ENCODE measurements around the gene OR1F1. TPM values are rescaled to one million over a fixed set of nuclear protein-coding genes. Genes with fewer than 3 reads are reported as not detected.
A peak's percentile ranks its signal among the peaks of the same experiment; 100 is the strongest.

OR1F1 gene
- total and polyA plus RNA-seq, 9 donors = not detected

DNA sequence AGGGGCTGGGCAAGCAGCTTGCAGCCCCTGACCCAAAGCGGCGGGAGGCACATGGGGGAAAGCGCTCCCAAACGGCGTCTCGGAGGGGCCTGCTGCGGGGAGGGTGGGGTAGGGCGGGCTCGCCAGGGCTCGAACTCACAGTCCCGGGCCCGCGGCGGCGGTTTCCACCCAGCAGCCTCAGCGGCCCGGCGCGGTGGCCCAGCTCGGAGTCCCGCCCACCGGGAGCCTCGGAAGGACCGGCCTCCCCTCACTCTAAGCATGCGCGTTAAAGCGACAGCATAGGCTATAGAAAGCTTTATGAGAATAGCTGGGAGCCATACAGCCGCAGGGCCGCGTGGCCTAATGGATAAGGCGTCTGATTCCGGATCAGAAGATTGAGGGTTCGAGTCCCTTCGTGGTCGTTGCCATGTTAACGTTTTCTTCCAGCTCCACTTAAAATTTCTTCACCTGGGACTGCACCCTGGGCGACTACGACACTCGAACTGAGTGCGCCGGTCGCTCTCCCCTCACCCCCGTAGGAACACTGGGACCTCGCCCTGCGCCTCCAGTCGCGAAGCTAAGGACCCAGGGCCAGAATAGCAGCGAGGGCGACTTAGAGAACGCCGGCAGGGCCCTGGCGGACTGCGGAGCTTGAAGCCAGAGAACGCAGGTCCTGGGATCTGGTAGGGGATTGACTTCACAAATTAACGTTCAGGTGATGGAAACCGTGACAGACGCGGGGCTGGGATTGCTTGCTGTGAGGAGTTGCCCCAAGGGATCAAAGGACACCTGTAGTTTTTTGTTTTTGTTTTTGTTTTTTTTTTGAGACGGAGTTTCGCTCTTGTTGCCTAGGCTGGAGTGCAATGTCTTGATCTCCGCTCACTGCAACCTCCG lies 37.4 kb upstream of the OR1F1 start:
- Histone ChIP-seq H3K4me3 (ENCODE audit: low read length) (peak overlapping the region; percentile 88), H3K27ac (ENCODE audit: low read length) (peak overlapping the region; percentile 88), H3K4me1 (ENCODE audit: control insufficient read depth, insufficient read depth, low read length) (peaks cover 37% of the 10 kb centered on the region), H3K27me3 (ENCODE audit: control insufficient read depth, insufficient read depth, low read length) (peaks cover 5% of the 10 kb centered on the region), H3K36me3 (ENCODE audit: control insufficient read depth, insufficient read depth, low read length) (no peaks in the 10 kb centered on the region), H3K9me3 (replicated peaks; ENCODE audit: control insufficient read depth, low read depth, low read length) (no peaks in the 10 kb centered on the region)
- under 1% methylated on average over 48 of the region's 62 CpGs for WGBS (ENCODE audit: insufficient coverage)
- peak; percentile 98 for DNase-seq

DNA sequence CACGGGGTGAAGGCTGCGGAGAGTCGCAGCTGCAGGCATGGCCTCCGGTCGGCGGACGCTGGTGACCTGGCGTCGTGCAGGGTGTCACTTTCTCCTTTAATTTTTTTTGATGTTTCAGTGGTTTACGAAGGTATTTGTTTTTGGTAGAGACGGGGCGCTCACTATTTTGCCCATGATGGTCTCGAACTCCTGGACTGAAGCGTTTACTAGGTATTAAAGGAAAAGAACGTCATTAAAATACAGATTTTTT lies 36.1 kb upstream of the OR1F1 start:
- no peaks in the 10 kb centered on the region for H3K36me3 ChIP-seq (ENCODE audit: control insufficient read depth, insufficient read depth, low read length)
- no peaks in the 10 kb centered on the region for H3K9me3 ChIP-seq (replicated peaks; ENCODE audit: control insufficient read depth, low read depth, low read length)
- 6% methylated on average over 7 of the region's 15 CpGs for WGBS (ENCODE audit: insufficient coverage)
- H3K4me1 ChIP-seq (ENCODE audit: control insufficient read depth, insufficient read depth, low read length) = peaks cover 33% of the 10 kb centered on the region
- peak overlapping the region; percentile 89 for H3K27ac ChIP-seq (ENCODE audit: low read length)
- H3K27me3 ChIP-seq (ENCODE audit: control insufficient read depth, insufficient read depth, low read length) = peaks cover 8% of the 10 kb centered on the region
- H3K4me3 ChIP-seq (ENCODE audit: low read length) = peak overlapping the region; percentile 63
- DNase-seq = no peak

DNA sequence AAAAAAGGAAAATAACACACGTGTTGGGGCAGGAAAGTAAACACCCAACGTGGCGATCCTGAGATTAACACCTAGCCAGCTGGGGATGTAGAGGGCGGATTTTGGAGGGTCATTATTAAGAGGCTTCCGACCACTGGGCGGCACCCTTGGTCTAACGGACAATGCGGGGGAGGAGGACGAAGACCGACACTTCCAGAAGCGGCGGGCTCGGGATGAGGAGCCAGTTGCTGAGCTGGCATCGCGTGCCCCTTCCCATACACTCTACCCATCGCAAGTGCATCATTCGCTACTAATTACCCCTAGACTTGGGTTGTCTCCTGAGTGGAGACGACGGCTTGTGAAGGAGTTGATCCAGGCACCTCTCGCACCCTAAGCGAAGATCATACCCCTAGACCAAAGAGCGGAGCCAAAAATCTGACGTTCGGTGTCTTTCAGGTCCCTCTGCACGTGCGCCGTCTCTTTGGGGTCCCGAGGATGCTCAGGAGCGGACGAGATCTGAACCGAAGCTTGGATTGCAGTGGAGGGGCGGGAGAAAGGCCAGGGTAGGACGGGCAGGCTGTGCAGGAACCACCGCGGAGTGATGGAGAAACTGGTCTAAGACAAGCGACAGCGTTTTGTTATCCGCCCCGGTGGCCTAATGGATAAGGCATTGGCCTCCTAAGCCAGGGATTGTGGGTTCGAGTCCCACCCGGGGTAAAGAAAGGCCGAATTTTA lies 35.6 kb upstream of the OR1F1 start:
- H3K36me3 ChIP-seq (ENCODE audit: control insufficient read depth, insufficient read depth, low read length) = no peaks in the 10 kb centered on the region
- H3K4me1 ChIP-seq (ENCODE audit: control insufficient read depth, insufficient read depth, low read length) = peaks cover 35% of the 10 kb centered on the region
- H3K27ac ChIP-seq (ENCODE audit: low read length) = peak overlapping the region; percentile 89
- H3K9me3 ChIP-seq (replicated peaks; ENCODE audit: control insufficient read depth, low read depth, low read length) = no peaks in the 10 kb centered on the region
- WGBS (ENCODE audit: insufficient coverage) = 3% methylated on average over 23 of the region's 42 CpGs
- peak; percentile 96 for DNase-seq
- peak overlapping the region; percentile 63 for H3K4me3 ChIP-seq (ENCODE audit: low read length)
- peaks cover 12% of the 10 kb centered on the region for H3K27me3 ChIP-seq (ENCODE audit: control insufficient read depth, insufficient read depth, low read length)

DNA sequence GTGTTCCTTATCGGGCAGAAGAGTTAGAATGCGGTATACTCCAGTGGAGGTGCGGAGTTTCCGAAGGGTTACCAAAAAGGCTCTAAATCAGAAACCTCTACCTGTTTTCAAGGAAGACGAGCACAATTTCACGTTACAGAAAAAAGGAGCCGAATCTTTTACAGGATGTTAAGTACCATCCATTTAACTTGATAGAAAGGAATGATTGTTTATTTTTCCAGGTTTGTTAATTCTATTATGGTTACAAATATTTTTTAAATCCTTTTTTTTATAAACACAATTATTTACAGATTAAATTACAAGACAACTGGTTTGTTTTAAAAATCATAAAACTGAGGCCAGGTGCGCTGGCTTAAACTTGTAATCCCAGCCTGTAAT lies 35.0 kb upstream of the OR1F1 start:
- Histone ChIP-seq H3K27ac (ENCODE audit: low read length) (peak overlapping the region; percentile 89), H3K36me3 (ENCODE audit: control insufficient read depth, insufficient read depth, low read length) (no peaks in the 10 kb centered on the region), H3K4me1 (ENCODE audit: control insufficient read depth, insufficient read depth, low read length) (peaks cover 37% of the 10 kb centered on the region), H3K4me3 (ENCODE audit: low read length) (no peak overlapping the region), H3K9me3 (replicated peaks; ENCODE audit: control insufficient read depth, low read depth, low read length) (no peaks in the 10 kb centered on the region), H3K27me3 (ENCODE audit: control insufficient read depth, insufficient read depth, low read length) (peaks cover 18% of the 10 kb centered on the region)
- no peak for DNase-seq
- no CpG with 5 or more reads among the region's 8 CpGs for WGBS (ENCODE audit: insufficient coverage)

DNA sequence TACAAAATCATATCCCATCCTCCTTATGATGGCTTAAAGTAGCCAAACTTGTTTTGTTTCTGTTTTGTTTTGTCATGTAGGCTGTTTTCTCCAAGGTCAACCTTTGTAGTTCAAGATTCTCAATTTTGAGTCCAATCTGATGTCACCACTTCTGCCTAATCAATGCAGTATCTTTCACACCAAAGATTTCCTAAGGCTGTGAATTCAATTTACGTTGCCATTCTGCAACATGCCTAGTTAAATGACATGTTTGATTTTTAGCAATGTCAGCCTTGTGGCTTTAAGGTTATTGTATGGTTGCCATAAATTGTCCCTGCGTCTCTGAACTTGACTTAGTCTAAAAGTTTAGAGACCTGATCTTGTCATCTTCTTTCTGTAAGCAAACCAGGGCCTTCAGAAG lies 32.8 kb upstream of the OR1F1 start:
- Histone ChIP-seq H3K27me3 (ENCODE audit: control insufficient read depth, insufficient read depth, low read length) (peaks cover 32% of the 10 kb centered on the region), H3K4me1 (ENCODE audit: control insufficient read depth, insufficient read depth, low read length) (peaks cover 39% of the 10 kb centered on the region), H3K27ac (ENCODE audit: low read length) (no peak overlapping the region), H3K4me3 (ENCODE audit: low read length) (no peak overlapping the region), H3K9me3 (replicated peaks; ENCODE audit: control insufficient read depth, low read depth, low read length) (no peaks in the 10 kb centered on the region), H3K36me3 (ENCODE audit: control insufficient read depth, insufficient read depth, low read length) (no peaks in the 10 kb centered on the region)
- DNase-seq = no peak
- WGBS (ENCODE audit: insufficient coverage) = no CpG with 5 or more reads among the region's 2 CpGs

DNA sequence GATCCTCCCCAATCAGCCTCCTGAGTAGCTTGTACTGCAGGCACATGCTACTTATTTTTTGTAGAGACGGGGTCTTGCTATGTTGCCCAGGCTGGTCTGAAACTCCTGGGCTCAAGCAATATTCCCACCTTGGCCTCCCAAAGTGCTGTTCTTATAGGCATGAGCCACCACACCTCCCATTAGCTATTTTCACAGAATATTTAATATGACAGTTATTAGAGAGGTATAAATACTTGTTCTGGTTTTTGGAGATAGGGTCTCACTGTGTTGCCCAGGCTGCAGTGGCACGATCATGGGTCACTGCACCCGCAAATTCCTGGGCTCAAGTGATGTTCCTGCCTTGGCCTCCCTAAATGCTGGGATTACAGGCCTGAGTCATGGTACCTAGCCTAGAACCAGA lies 32.0 kb upstream of the OR1F1 start:
- Histone ChIP-seq H3K9me3 (replicated peaks; ENCODE audit: control insufficient read depth, low read depth, low read length) (no peaks in the 10 kb centered on the region), H3K4me3 (ENCODE audit: low read length) (no peak overlapping the region), H3K4me1 (ENCODE audit: control insufficient read depth, insufficient read depth, low read length) (peaks cover 37% of the 10 kb centered on the region), H3K36me3 (ENCODE audit: control insufficient read depth, insufficient read depth, low read length) (no peaks in the 10 kb centered on the region), H3K27ac (ENCODE audit: low read length) (no peak overlapping the region), H3K27me3 (ENCODE audit: control insufficient read depth, insufficient read depth, low read length) (peaks cover 37% of the 10 kb centered on the region)
- WGBS (ENCODE audit: insufficient coverage) = 92% methylated on average over 3 of the region's 3 CpGs
- no peak for DNase-seq

DNA sequence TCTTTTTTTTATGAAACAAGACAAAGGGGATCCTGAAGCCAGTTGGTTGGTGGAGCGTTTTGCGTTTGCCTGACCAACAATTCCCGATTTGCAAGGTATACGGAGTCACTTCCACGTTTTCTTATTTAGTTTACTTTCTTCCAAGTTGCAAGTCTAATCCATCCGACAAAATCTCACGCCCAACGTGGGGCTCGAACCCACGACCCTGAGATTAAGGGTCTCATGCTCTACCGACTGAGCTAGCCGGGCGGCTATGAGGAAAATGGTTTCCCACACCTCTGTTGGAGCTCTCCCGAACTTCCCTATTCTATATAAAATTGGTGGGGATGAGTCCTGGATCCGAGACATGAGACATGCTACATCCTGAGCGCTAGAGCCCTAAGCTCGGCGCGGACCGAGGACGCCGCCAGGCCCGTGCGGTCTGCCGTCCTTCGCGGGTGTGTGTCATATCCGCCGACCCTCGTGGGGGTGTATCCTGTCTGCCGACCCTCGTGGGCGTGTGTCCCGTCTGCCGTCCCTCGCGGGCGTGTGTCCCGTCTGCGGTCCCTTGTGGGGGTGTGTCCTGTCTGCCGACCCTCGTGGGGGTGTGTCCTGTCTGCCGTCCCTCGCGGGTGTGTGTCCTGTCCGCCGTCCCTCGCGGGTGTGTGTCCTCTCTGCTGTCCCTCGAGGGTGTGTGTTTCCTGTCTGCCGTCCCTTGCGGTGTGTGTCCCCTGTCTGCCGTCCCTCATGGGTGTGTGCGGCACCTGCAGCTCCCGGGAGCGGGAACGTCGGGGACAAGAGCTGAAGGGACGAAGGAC lies 30.6 kb upstream of the OR1F1 start:
- H3K4me3 ChIP-seq (ENCODE audit: low read length) = peak overlapping the region; percentile 68
- DNase-seq = peak; percentile 91
- no peaks in the 10 kb centered on the region for H3K36me3 ChIP-seq (ENCODE audit: control insufficient read depth, insufficient read depth, low read length)
- H3K27ac ChIP-seq (ENCODE audit: low read length) = peak overlapping the region; percentile 62
- WGBS (ENCODE audit: insufficient coverage) = under 1% methylated on average over 49 of the region's 59 CpGs
- peaks cover 52% of the 10 kb centered on the region for H3K27me3 ChIP-seq (ENCODE audit: control insufficient read depth, insufficient read depth, low read length)
- H3K4me1 ChIP-seq (ENCODE audit: control insufficient read depth, insufficient read depth, low read length) = peaks cover 24% of the 10 kb centered on the region
- no peaks in the 10 kb centered on the region for H3K9me3 ChIP-seq (replicated peaks; ENCODE audit: control insufficient read depth, low read depth, low read length)

DNA sequence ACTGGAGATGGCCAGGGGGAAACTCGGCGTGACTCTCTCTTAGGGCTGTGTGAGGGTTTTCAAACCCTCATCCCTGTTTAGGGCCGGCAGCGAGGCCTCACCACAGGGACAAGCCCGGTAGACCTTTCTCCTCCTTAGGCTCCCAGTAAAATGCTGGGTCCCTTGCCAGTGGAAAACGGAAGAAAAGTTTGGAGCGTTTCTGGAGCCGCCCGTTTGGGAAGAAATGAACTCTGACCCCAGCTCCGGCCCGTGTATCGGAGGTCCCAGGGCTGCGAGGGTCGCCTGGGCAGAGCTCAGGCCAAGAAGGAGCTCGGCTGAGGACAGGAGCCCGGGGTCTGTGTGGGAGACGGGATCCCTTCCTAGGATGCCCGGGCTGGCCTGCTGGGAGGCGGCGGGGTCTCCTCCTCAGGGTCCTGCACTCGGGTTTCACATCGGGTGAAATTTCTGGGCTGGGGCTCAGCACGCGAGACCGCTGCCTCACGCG lies 29.9 kb upstream of the OR1F1 start:
- Histone ChIP-seq H3K4me1 (ENCODE audit: control insufficient read depth, insufficient read depth, low read length) (peaks cover 22% of the 10 kb centered on the region), H3K27ac (ENCODE audit: low read length) (peak overlapping the region; percentile 62), H3K9me3 (replicated peaks; ENCODE audit: control insufficient read depth, low read depth, low read length) (no peaks in the 10 kb centered on the region), H3K36me3 (ENCODE audit: control insufficient read depth, insufficient read depth, low read length) (no peaks in the 10 kb centered on the region), H3K4me3 (ENCODE audit: low read length) (peak overlapping the region; percentile 68), H3K27me3 (ENCODE audit: control insufficient read depth, insufficient read depth, low read length) (peaks cover 52% of the 10 kb centered on the region)
- DNase-seq = peak; percentile 55
- WGBS (ENCODE audit: insufficient coverage) = 1% methylated on average over 27 of the region's 27 CpGs

DNA sequence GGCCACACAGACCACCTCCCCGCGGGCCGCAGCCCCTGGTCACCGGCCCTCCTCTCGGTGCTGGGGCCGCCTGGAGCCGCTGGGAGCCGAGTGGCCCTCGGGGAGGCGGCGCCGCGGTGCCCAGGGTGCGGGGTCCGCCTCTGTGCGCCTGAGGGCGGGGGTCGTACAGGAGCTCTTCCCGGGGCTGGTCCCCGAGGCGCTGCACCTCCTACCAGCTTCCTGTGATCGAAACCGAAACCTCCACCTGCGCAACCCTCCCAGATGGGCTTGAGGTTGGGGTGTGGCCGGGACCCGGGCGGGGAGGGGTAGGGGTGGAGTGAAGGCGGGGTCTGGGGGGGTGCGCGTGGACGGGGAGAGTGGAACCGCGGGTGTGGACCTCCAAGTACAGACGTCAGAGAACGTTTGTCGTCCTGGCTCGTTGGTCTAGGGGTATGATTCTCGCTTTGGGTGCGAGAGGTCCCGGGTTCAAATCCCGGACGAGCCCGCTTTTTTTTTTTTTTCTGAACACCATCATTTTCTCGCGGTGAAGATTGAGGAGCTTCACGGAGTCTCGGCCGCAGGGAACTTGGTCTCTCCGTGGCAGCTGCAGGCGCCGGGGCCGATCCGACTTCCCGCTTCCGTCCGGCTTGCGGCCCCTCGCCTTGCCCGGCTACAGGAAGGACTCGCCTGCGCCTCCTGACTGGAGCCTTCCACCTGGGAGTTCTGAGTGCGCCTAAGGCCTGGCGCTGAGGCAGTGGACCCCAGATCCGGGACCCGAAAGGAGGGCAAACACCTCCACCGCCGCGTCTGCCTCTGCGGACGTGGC lies 29.3 kb upstream of the OR1F1 start:
- peak overlapping the region; percentile 68 for H3K4me3 ChIP-seq (ENCODE audit: low read length)
- peaks cover 56% of the 10 kb centered on the region for H3K27me3 ChIP-seq (ENCODE audit: control insufficient read depth, insufficient read depth, low read length)
- peaks cover 22% of the 10 kb centered on the region for H3K4me1 ChIP-seq (ENCODE audit: control insufficient read depth, insufficient read depth, low read length)
- H3K9me3 ChIP-seq (replicated peaks; ENCODE audit: control insufficient read depth, low read depth, low read length) = no peaks in the 10 kb centered on the region
- peak; percentile 81 for DNase-seq
- WGBS (ENCODE audit: insufficient coverage) = 1% methylated on average over 51 of the region's 70 CpGs
- peak overlapping the region; percentile 87 for H3K27ac ChIP-seq (ENCODE audit: low read length)
- no peaks in the 10 kb centered on the region for H3K36me3 ChIP-seq (ENCODE audit: control insufficient read depth, insufficient read depth, low read length)
